GM19372 (cell line): ENCODE results near the gene PDE4B.
A peak's percentile ranks its signal among the peaks of the same experiment; 100 is the strongest.

Experiments used
- ATAC-seq: cut with Tn5 transposase; IDR thresholded peaks from one replicate; pipeline ENCODE4 v1.9.1; 2021; ENCODE audit warnings: mild to moderate bottlenecking, low read depth, moderate library complexity; ENCODE audit not compliant: unreplicated experiment

Gene PDE4B

GRCh38 chr1:66346057-66346795 is 553.5 kb downstream of the PDE4B start:
- no peak for ATAC-seq

GRCh38 chr1:66346873-66347272 is 554.2 kb downstream of the PDE4B start:
- no peak for ATAC-seq

- ATAC-seq: no peak
These were observed 556.1 kb downstream of the PDE4B start for GRCh38 chr1:66348776-66349175.

- ATAC-seq: no peak
These were observed 556.5 kb downstream of the PDE4B start for GRCh38 chr1:66349242-66349641.

GRCh38 chr1:66350001-66350547 is 557.4 kb downstream of the PDE4B start:
- peak; percentile 56 for ATAC-seq

GRCh38 chr1:66351478-66351877 is 558.8 kb downstream of the PDE4B start:
- no peak for ATAC-seq

GRCh38 chr1:66351913-66352312 is 559.2 kb downstream of the PDE4B start:
- peak; percentile 58 for ATAC-seq

- no peak for ATAC-seq
These were observed 560.1 kb downstream of the PDE4B start for GRCh38 chr1:66352792-66353191.

- no peak for ATAC-seq
These were observed 560.6 kb downstream of the PDE4B start for GRCh38 chr1:66353257-66353656.

GRCh38 chr1:66354311-66355201 is 561.9 kb downstream of the PDE4B start:
- no peak for ATAC-seq

GRCh38 chr1:66355756-66356155 is 563.1 kb downstream of the PDE4B start:
- no peak for ATAC-seq

GRCh38 chr1:66356605-66357004 is 563.9 kb downstream of the PDE4B start:
- no peak for ATAC-seq

GRCh38 chr1:66357021-66357420 is 564.3 kb downstream of the PDE4B start:
- ATAC-seq: no peak

- no peak for ATAC-seq
These were observed 564.9 kb downstream of the PDE4B start for GRCh38 chr1:66357478-66358197.

- ATAC-seq: no peak
These were observed 566.6 kb downstream of the PDE4B start for GRCh38 chr1:66359269-66359668.

- no peak for ATAC-seq
These were observed 567.1 kb downstream of the PDE4B start for GRCh38 chr1:66359815-66360214.

- peak; percentile 38 for ATAC-seq
These were observed 567.6 kb downstream of the PDE4B start for GRCh38 chr1:66360285-66360724.

- peak; percentile 60 for ATAC-seq
These were observed 572.1 kb downstream of the PDE4B start for GRCh38 chr1:66364578-66365391.

GRCh38 chr1:66365635-66366034 is 572.9 kb downstream of the PDE4B start:
- ATAC-seq: no peak

GRCh38 chr1:66366634-66367033 is 573.9 kb downstream of the PDE4B start:
- ATAC-seq: no peak
